Measurements from ENCODE around the gene NSRP1.
A peak's percentile ranks its signal among the peaks of the same experiment; 100 is the strongest.
"Not testable (repeated sequence)": the region's sequence is repeated elsewhere in the genome, so short reads cannot be mapped to it uniquely, and the experiment has no call there.

The NSRP1 gene

DNA sequence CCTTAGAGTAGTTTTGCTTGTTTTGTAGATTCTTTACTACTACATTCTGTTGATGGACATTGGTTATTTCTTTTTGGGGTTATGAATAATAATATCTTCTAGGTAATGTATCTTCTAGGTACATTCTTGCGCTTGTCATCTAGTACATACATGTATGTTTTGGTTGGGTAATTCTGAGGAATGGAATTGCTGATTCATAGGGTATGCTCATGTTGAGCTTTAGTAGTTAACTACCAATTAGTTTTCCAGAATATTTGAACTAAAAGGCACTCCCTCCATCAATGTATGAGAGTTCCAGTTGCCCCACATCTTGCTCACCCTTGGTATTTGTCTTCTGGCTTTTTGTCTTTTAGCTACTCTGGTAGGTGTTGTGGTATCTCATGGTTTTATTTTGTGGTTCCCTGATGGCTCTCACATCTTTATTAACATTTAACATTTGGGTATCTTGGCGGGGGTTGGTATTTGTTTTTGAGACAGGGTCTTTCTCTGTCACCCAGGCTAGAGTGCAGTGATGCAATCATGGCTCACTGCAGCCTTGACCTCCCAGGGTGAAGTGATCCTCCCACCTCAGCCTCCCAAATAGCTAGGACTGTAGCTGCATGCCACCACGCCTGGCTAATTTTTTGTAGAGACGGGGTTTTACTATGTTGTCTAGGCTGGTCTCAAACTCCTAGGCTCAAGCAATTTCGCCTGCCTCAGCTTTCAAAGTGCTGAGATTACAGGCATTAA lies 71.8 kb downstream of the NSRP1 start:
- H3K4me3 ChIP-seq (ENCODE audit: control insufficient read depth, low read depth, low read length), result no peak overlapping the region
- TF ChIP-seq, protein P1, sequence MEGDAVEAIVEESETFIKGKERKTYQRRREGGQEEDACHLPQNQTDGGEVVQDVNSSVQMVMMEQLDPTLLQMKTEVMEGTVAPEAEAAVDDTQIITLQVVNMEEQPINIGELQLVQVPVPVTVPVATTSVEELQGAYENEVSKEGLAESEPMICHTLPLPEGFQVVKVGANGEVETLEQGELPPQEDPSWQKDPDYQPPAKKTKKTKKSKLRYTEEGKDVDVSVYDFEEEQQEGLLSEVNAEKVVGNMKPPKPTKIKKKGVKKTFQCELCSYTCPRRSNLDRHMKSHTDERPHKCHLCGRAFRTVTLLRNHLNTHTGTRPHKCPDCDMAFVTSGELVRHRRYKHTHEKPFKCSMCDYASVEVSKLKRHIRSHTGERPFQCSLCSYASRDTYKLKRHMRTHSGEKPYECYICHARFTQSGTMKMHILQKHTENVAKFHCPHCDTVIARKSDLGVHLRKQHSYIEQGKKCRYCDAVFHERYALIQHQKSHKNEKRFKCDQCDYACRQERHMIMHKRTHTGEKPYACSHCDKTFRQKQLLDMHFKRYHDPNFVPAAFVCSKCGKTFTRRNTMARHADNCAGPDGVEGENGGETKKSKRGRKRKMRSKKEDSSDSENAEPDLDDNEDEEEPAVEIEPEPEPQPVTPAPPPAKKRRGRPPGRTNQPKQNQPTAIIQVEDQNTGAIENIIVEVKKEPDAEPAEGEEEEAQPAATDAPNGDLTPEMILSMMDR (conservative IDR thresholded peaks at IDR 0.05; ENCODE audit: control insufficient read depth, insufficient read depth, low read depth, low read length), result no peak
- DNase-seq (ENCODE audit: low read depth), result no peak

DNA sequence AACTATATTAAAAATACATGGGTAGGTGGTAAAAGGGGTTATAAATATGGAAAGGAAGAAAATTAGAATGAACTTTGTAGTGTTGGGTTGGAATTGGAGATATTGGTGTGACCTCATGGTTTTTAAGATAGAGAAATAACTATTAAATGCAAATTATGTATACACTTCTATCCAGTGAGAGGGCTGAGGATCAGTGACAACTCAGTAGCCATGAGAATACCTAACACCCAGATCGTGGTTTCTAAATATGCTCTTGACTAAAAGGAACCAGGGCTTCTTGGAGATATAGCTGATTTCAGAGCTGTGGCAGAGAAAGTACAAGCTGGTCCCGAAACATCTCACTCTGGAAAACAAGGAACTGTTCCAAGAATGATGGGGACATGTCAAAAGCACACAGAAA lies 74.5 kb downstream of the NSRP1 start:
- DNase-seq (ENCODE audit: low read depth), result no peak

DNA sequence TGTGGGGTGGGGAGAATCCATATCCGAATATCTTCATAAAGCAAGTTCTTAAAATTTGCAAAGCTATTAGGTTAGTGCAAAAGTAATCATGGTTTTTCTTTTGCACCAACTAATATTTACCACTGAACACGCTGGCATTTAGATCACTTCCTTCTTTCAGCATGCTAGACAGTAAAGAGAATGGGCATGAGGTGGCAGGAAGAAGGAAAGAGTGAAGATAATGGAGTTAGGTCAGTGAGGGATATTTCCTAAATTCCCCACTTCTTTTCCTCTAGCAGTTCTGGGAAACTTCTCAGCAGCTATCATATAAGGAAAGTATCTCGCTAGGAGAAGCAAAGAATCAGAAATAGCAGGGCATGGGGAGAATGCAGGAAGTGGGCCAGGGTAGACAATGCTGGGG lies 79.9 kb downstream of the NSRP1 start:
- TF ChIP-seq, protein P1 (conservative IDR thresholded peaks at IDR 0.05; ENCODE audit: control insufficient read depth, insufficient read depth, low read depth, low read length), result no peak
- DNase-seq (ENCODE audit: low read depth), result no peak
- H3K4me3 ChIP-seq (ENCODE audit: control insufficient read depth, low read depth, low read length), result no peak overlapping the region

More for the DNA sequence above, 74.5 kb downstream of the NSRP1 start:
- TF ChIP-seq, protein P1 (conservative IDR thresholded peaks at IDR 0.05; ENCODE audit: control insufficient read depth, insufficient read depth, low read depth, low read length), result no peak
- no peak overlapping the region for H3K4me3 ChIP-seq (ENCODE audit: control insufficient read depth, low read depth, low read length)

DNA sequence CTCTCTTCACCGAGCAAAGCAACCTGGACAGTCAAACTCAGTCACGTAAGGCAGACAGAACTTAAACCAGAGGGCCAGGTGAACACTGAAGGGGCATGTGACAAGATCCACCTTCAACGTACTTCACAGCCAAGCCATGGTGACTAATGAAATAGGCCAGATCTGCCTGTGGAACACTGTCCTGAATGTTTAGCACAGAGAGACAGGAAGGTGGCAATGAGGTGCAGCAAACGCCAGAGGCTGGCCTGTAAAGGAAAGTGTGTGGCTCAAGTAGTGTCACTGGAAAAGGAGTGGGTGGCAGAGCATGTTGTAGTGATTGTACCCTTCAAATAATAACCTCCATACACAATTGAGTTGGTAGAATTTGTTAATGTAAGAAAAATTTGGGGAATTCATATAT lies 80.8 kb downstream of the NSRP1 start:
- TF ChIP-seq, protein P1 (conservative IDR thresholded peaks at IDR 0.05; ENCODE audit: control insufficient read depth, insufficient read depth, low read depth, low read length), result no peak
- no peak overlapping the region for H3K4me3 ChIP-seq (ENCODE audit: control insufficient read depth, low read depth, low read length)
- no peak for DNase-seq (ENCODE audit: low read depth)

DNA sequence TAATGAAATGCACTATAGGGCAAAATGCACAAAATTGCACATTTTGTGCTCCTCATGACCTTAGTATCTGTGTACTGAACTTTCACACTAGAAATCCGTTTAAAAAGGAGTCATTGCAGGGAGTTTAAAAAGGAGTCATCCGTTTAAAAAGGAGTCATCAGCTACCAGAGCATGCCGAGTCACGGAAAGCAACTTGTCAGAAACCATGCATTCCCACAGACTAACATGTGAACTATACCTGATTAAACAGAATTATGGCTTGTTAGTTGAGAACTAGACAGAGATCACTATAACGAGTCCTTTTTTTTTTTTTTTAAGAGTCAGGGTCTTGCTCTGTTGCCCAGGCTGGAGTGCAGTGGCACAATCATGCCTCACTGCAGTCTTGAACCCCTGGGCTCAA lies 83.0 kb downstream of the NSRP1 start:
- H3K4me3 ChIP-seq (ENCODE audit: control insufficient read depth, low read depth, low read length), result no peak overlapping the region
- TF ChIP-seq, protein P1 (conservative IDR thresholded peaks at IDR 0.05; ENCODE audit: control insufficient read depth, insufficient read depth, low read depth, low read length), result no peak
- DNase-seq (ENCODE audit: low read depth), result peak; percentile 14

DNA sequence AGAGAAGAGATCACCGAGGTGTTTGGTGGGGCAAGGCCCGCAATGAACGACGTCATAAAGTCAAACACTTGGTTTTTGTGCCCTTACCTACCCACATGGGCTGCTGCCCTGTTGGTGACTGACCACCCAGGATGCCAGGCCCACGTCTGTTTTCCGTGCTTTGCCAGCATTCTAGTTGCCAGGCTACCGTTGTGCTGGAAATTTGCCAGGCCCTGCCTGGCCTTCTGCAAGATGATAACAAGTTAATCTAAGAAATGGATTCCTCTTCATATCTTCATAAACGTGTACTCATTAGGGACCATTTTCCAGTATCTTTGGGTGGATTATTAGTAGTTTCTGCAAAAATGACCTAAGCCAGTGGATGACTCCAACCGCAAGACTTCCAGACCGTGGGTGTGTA lies 83.5 kb downstream of the NSRP1 start:
- H3K4me3 ChIP-seq (ENCODE audit: control insufficient read depth, low read depth, low read length), result no peak overlapping the region
- DNase-seq (ENCODE audit: low read depth), result peak; percentile 25
- TF ChIP-seq, protein P1 (conservative IDR thresholded peaks at IDR 0.05; ENCODE audit: control insufficient read depth, insufficient read depth, low read depth, low read length), result no peak

DNA sequence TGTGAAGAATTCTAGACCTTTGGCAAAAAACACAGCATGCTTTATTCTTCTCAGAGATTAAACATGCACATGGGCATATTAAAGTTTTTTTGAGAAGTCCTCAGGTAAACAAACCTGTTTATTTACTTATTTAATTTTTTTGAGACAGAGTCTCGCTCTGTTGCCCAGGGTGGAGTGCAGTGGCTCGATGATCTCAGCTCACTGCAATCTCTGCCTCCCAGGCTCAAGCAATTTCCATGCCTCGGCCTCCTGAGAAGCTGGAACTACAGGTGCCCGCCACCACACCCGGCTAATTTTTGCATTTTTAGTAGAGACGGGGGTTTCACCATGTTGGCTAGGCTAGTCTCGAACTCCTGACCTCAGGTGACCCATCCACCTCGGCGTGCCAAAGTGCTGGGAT lies 84.0 kb downstream of the NSRP1 start:
- not testable (repeated sequence) for DNase-seq (ENCODE audit: low read depth)

More for the DNA sequence above, 84.0 kb downstream of the NSRP1 start:
- not testable (repeated sequence) for H3K4me3 ChIP-seq (ENCODE audit: control insufficient read depth, low read depth, low read length)

All from fibroblast of mammary gland (primary cell).